AG04450 (cell line): ENCODE data around the gene GJA10. TPM values are rescaled to one million over a fixed set of nuclear protein-coding genes. Genes with fewer than 3 reads are reported as not detected.
"Not testable (repeated sequence)": the region's sequence is repeated elsewhere in the genome, so short reads cannot be mapped to it uniquely, and the experiment has no call there.

Experiments used
- CTCF ChIA-PET: fragments of 300-600, 350-600 bp; formaldehyde crosslinking; extraction: SDS; loops from one replicate; lab custom pipeline; 2022; ENCODE audit warnings: antibody characterized with exemption, inconsistent platforms; lab: Charles Lee
- POLR2A ChIA-PET: fragments of 350-600 bp; formaldehyde crosslinking; extraction: SDS; loops from one replicate; lab custom pipeline; 2021; ENCODE audit warnings: antibody characterized with exemption, inconsistent platforms; lab: Yijun Ruan, JAX
- DNase-seq: peaks from one replicate; pipeline ENCODE4 v3.0.0-alpha.2; 2011; ENCODE audit warnings: low read depth, low spot score
- H3K27ac ChIP-seq: one replicate; pipeline ENCODE4 v1.5.1; 2012; ENCODE audit warnings: low read depth, low read length, control low read depth
- H3K27me3 ChIP-seq: one replicate; pipeline ENCODE4 v1.6.0; 2012; ENCODE audit warnings: low read length; ENCODE audit not compliant: control insufficient read depth, insufficient read depth
- H3K4me3 ChIP-seq: 2 replicates; pipeline ENCODE4 v1.5.1; 2011; ENCODE audit warnings: mild to moderate bottlenecking, low read depth, low read length, control low read depth
- H3K9me3 ChIP-seq: 2 replicates; pipeline ENCODE4 v1.5.1; 2012; ENCODE audit warnings: low read length; ENCODE audit not compliant: control insufficient read depth, insufficient read depth
- polyA plus RNA-seq: library from polyadenylated mRNA; depleted of rRNA; stranded (reverse); fragments of >200 nt; gene quantifications from 2 replicates; pipeline ENCODE4 v1.2.3, GENCODE V29; 2011
- TF ChIP-seq, protein P1 (sequence below): IDR thresholded peaks from 2 replicates; pipeline ENCODE4 v1.5.1; 2011; ENCODE audit warnings: low read depth, low read length, control low read depth, inconsistent platforms

The GJA10 gene
- polyA plus RNA-seq, 1 experiment = not detected

DNA sequence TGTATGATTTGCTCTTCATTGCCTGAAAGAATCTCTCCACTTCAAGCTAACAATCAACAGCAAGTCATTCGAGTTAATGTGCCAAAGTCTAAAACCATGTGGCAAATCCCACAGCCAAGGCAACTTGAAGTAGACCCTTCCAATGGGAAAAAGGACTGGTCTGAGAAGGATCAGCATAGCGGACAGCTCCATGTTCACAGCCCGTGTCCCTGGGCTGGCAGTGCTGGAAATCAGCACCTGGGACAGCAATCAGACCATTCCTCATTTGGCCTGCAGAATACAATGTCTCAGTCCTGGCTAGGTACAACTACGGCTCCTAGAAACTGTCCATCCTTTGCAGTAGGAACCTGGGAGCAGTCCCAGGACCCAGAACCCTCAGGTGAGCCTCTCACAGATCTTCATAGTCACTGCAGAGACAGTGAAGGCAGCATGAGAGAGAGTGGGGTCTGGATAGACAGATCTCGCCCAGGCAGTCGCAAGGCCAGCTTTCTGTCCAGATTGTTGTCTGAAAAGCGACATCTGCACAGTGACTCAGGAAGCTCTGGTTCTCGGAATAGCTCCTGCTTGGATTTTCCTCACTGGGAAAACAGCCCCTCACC, 1.1 kb downstream of the GJA10 start:
- TF ChIP-seq, protein P1, sequence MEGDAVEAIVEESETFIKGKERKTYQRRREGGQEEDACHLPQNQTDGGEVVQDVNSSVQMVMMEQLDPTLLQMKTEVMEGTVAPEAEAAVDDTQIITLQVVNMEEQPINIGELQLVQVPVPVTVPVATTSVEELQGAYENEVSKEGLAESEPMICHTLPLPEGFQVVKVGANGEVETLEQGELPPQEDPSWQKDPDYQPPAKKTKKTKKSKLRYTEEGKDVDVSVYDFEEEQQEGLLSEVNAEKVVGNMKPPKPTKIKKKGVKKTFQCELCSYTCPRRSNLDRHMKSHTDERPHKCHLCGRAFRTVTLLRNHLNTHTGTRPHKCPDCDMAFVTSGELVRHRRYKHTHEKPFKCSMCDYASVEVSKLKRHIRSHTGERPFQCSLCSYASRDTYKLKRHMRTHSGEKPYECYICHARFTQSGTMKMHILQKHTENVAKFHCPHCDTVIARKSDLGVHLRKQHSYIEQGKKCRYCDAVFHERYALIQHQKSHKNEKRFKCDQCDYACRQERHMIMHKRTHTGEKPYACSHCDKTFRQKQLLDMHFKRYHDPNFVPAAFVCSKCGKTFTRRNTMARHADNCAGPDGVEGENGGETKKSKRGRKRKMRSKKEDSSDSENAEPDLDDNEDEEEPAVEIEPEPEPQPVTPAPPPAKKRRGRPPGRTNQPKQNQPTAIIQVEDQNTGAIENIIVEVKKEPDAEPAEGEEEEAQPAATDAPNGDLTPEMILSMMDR = 0 out of 2 replicates have a peak, but pooled peaks have one; percentile 1
- POLR2A ChIA-PET = no interaction called here

DNA sequence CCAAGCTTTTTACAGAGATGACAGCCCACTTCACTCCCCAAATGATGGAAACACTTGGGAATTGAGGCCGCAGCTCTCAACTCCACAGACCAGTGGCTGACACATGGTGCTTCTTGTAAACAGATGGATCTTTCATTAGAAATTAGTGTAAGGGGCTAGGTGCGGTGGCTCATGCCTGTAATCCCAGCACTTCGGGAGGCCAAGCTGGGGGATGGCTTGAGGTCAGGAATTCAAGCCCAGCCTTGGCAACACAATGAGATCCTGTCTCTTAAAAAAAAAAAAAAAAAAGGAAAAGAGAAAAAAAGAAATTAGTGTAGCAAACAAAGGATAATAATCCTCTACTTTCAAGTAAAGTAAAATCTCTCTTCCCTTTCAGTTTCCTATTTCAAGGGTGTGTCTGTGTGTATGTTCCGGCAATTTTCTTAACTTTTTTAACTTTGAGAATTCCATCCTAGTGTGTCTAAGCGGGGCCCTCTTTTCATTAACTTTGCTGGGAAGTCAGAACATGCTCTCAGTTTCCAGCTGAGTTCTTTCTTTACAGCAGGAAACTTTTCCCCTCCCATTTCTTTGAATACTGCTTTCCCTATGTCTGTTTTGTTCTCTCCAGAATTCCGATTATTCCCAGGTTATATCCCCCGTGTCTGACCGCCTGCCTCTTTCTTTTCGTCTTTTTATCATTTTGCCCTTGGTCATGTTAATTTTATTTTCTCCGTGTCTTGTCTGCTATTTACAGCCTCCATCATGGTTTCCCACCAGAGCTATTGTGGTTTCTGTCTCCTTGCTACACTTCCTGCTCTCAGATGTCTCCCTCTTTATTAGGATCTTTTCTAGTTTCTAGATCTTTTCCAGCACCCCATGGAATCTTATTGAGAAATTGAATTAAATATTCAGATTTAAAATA, 16.0 kb downstream of the GJA10 start:
- not testable (repeated sequence) for DNase-seq

More for the DNA sequence above, 1.1 kb downstream of the GJA10 start:
- CTCF ChIA-PET = no interaction called here
- Histone ChIP-seq H3K27me3 (peaks cover 5% of the 10 kb centered on the region), H3K27ac (no peak overlapping the region), H3K4me3 (no peak overlapping the region), H3K9me3 (no peaks in the 10 kb centered on the region)
- peak; percentile 20 for DNase-seq

GRCh38 chr6:89910902-89911240, 16.6 kb downstream of the GJA10 start:
- no peak for DNase-seq
- no peak overlapping the region for H3K27ac ChIP-seq
- TF ChIP-seq, protein P1 = no peak
- ChIA-PET POLR2A (no interaction called here), CTCF (interaction anchor here (0.6 kb wide), 2 partner anchors 14 to 83 kb away, joined by 3 to 4 read pairs; no protein-coding TSS in a partner anchor)
- no peak overlapping the region for H3K4me3 ChIP-seq
- H3K9me3 ChIP-seq = peaks cover 2% of the 10 kb centered on the region; the same call in 1 of the 2 replicates
- H3K27me3 ChIP-seq = peaks cover 5% of the 10 kb centered on the region

More for the DNA sequence above, 16.0 kb downstream of the GJA10 start:
- POLR2A ChIA-PET, H3K9me3 ChIP-seq, H3K27me3 ChIP-seq, H3K27ac ChIP-seq, H3K4me3 ChIP-seq: not testable (repeated sequence)
- CTCF ChIA-PET = interaction anchor here (0.6 kb wide), 2 partner anchors 15 to 19 kb away, joined by 3 to 5 read pairs; no protein-coding TSS in a partner anchor

- ChIA-PET CTCF (no interaction called here), POLR2A (no interaction called here)
Measured at GRCh38 chr6:89916136-89916920, 22.1 kb downstream of the GJA10 start.

GRCh38 chr6:89917216-89917615, 22.9 kb downstream of the GJA10 start:
- peaks cover 8% of the 10 kb centered on the region for H3K9me3 ChIP-seq
- no peak overlapping the region for H3K27ac ChIP-seq
- POLR2A ChIA-PET = no interaction called here
- CTCF ChIA-PET = no interaction called here
- H3K27me3 ChIP-seq = no peaks in the 10 kb centered on the region
- TF ChIP-seq, protein P1 = no peak
- DNase-seq = no peak
- no peak overlapping the region for H3K4me3 ChIP-seq

More at GRCh38 chr6:89916136-89916920, 22.1 kb downstream of the GJA10 start:
- TF ChIP-seq, protein P1 = no peak
- H3K4me3 ChIP-seq = no peak overlapping the region
- H3K9me3 ChIP-seq = peaks cover 8% of the 10 kb centered on the region
- DNase-seq = no peak
- no peak overlapping the region for H3K27ac ChIP-seq
- H3K27me3 ChIP-seq = peaks cover 3% of the 10 kb centered on the region
